ENCODE data around the gene TTN. TPM values are rescaled to one million over a fixed set of nuclear protein-coding genes. Genes with fewer than 3 reads are reported as not detected.

The TTN gene
- total RNA-seq (10 to 100 TPM in 2 of 6 donors, 1 to 10 TPM in 4; 3.3 to 13.8 (median 8.4) TPM), polyA plus RNA-seq (1 to 10 TPM in 1 of 2 donors, under 1 TPM in 1; 0.96 to 9.2 TPM)

DNA sequence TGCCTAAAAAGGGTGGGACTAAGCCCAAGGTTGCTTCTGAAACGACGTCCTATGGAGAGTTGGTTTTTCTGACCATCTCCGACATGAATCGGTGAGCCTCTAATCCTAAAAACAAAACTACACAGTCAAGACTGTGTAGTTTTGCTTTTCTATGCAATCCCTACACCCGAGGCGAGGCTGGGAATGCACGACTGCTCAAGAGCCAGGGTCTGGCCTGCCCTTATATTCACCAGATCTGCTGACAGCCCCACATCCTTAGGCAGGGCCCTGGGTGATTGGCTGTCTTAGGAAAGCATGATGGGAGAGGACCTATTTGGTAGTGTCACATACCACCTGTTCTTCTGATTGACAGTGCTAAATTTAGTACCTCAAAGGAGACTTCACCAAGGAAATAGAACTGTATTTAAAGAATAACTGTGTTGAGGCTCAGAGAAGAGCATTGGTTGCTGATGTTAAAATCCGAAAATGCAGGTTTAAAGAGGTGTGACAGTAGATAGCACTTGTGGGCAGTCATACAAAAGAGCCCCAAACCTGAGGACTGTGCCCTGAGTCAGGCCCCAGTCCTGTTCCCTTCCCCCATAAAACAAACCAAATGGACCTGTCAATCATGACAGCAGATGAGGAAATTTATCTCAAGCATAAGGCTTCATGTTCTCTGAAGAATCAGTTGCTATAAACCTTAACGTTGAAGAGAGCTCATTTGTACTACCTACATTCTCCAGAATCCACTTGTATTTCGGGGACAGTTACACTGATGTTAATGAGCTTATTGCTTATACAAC, at the start of gene TTN:
Gene TTN, minus strand, starts transcription at position 197 of the 782 bp plus-strand sequence. CDS start 2,781 bp downstream, outside the sequence.
- DNase-seq (no peak), FAIRE-seq (no peak), ATAC-seq (peak; percentile 17 to 32 (median 24))
- Histone ChIP-seq H3K36me3 (no peaks in the 10 kb centered on the region), H3K27ac (no peak within 1 kb of the TSS), H3K27me3 (no peaks in the 10 kb centered on the region), H3K4me3 (no peak within 1 kb of the TSS), H3K9me3 (no peaks in the 10 kb centered on the region), H3K4me1 (peaks cover 13 to 32% (median 15%) of the 10 kb centered on the region in 3 donors)
- 74 to 90% methylated on average over 10 of the region's 10 CpGs for WGBS, 2 donors
- intact Hi-C loops (cut with DNase I): no loop called here
- TF ChIP-seq, protein P1, sequence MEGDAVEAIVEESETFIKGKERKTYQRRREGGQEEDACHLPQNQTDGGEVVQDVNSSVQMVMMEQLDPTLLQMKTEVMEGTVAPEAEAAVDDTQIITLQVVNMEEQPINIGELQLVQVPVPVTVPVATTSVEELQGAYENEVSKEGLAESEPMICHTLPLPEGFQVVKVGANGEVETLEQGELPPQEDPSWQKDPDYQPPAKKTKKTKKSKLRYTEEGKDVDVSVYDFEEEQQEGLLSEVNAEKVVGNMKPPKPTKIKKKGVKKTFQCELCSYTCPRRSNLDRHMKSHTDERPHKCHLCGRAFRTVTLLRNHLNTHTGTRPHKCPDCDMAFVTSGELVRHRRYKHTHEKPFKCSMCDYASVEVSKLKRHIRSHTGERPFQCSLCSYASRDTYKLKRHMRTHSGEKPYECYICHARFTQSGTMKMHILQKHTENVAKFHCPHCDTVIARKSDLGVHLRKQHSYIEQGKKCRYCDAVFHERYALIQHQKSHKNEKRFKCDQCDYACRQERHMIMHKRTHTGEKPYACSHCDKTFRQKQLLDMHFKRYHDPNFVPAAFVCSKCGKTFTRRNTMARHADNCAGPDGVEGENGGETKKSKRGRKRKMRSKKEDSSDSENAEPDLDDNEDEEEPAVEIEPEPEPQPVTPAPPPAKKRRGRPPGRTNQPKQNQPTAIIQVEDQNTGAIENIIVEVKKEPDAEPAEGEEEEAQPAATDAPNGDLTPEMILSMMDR (IDR thresholded peaks at IDR 0.05): no peak

DNA sequence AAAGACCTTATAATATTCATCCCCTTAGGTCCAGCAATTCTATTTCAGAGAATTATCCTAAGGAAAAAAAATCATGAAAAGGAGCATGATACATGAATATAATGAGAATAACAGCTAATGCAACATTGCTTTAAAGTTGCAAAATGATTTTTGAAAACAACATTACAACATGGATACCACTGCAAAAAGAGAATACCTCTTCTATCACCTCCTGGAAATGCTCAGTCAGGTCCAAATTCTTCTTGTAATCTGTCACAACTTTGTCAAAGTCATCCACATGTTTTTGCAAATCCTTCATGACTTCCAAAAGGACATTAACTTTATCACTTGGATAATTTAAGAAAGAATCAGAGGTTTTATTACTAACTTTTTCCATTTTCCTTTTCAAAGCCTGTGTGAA, 47.9 kb upstream of the TTN start:
- H3K4me1 ChIP-seq: peaks cover 0 to 5% (median 0%) of the 10 kb centered on the region in 3 donors
- TF ChIP-seq, protein P1 (IDR thresholded peaks at IDR 0.05): no peak
- H3K27ac ChIP-seq: no peak overlapping the region
- H3K27me3 ChIP-seq: no peaks in the 10 kb centered on the region
- no peak overlapping the region for H3K4me3 ChIP-seq
- no peak for DNase-seq
- ATAC-seq: no peak
- no peaks in the 10 kb centered on the region for H3K9me3 ChIP-seq
- H3K36me3 ChIP-seq: peaks cover 0 to 8% (median 0%) of the 10 kb centered on the region in 3 donors
- FAIRE-seq: no peak
- intact Hi-C loops (cut with DNase I): no loop called here

DNA sequence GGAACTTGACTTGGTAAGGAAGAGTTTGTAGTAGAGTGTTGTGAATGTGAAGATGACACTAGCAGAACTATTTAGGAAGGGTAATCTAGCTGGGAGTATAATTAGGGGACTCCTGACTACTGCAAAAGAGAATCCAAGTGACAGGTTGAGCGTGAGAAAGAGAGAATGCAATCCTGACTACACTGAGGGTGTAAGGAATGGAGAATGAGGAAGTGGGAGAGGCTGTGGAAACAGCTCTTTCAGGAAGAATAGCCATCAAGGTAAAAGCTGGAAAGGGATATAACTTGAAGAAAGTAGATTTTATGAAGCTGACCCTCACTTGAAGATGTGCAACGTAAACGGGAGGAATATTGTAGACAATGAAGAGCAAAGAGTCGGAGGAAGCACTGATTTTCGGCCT, 41.1 kb upstream of the TTN start:
- FAIRE-seq (no peak), ATAC-seq (no peak), DNase-seq (no peak)
- Histone ChIP-seq H3K4me1 (no peaks in the 10 kb centered on the region), H3K27ac (no peak overlapping the region), H3K9me3 (no peaks in the 10 kb centered on the region), H3K27me3 (no peaks in the 10 kb centered on the region), H3K36me3 (peaks cover 0 to 17% (median 0%) of the 10 kb centered on the region in 3 donors), H3K4me3 (no peak overlapping the region)
- intact Hi-C loops (cut with DNase I): no loop called here
- TF ChIP-seq, protein P1 (IDR thresholded peaks at IDR 0.05): no peak
- 95 to 96% methylated on average over 5 of the region's 5 CpGs for WGBS, 2 donors

DNA sequence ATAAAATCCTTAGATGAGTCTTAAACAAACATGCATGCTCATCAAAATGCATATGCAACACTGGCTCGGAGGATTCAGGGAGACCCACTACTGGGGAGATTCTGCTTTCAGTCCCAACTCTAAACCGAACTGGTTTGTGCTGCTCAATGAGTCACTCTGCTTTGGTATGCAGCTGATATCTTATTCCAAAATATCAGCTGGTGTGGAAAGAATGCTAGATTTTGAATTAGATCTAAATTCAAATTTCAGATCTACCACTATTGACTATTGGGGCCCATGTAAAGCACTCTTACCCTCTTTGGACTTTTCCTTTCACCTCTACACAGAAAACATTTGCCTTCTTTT, 39.2 kb upstream of the TTN start:
- no peak for ATAC-seq
- no peak for FAIRE-seq
- Histone ChIP-seq H3K36me3 (peaks cover 0 to 10% (median 0%) of the 10 kb centered on the region in 3 donors), H3K9me3 (no peaks in the 10 kb centered on the region), H3K4me3 (no peak overlapping the region), H3K27ac (no peak overlapping the region), H3K4me1 (no peaks in the 10 kb centered on the region), H3K27me3 (no peaks in the 10 kb centered on the region)
- intact Hi-C loops (cut with DNase I): no loop called here
- TF ChIP-seq, protein P1 (IDR thresholded peaks at IDR 0.05): no peak
- WGBS, 2 donors: 87 to 89% methylated on average over 2 of the region's 2 CpGs
- DNase-seq: no peak
